Measurements from ENCODE around the gene SUPT3H. TPM values are rescaled to one million over a fixed set of nuclear protein-coding genes. Genes with fewer than 3 reads are reported as not detected.

The SUPT3H gene
- total and polyA plus RNA-seq, 2 of the 13 experiments (the other 11 are each of a cell fraction or from before 2014, with no cell fraction given): 11.9 to 36.1 TPM

DNA sequence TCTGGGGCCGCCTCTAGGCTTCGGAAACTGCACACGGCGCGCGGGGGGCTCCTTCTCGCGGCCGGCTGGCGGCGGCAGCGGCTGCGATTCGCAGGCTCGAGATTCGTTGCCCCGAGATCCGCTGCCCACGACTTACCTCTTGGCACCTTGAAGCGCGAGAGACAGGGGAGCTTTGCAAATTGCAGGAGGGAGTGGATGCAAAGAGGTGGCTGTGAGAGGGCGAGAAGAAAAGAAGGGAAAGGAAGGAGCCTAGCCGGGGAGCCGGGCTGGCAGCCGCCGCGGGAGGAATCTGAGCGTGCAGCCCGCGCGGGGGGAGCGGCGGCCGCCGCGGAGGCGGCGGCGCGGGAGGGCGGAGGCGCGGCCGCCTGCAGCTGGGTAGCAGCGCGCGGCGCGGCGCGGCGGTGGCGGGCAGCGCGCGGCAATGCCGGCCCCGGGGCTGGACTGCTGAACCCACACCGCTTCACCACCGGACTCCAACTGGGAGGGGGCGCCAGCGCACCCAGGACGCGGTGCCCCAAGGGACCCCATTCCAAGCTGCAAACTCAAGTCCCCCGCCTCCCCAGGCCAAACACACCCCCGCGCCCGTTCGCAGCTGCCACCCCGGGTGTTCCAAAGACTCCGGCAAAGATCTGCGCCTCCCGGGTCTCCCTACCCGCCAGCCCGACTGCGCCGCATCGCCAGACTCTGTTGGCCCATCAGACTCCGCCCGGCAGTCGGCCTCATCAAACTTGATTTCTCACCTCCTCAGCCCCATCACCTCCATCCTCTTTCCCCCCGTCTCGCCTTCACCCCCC lies 44.2 kb upstream of the SUPT3H start (continued):
- TF ChIP-seq, protein P1, sequence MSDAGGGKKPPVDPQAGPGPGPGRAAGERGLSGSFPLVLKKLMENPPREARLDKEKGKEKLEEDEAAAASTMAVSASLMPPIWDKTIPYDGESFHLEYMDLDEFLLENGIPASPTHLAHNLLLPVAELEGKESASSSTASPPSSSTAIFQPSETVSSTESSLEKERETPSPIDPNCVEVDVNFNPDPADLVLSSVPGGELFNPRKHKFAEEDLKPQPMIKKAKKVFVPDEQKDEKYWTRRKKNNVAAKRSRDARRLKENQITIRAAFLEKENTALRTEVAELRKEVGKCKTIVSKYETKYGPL (CRISPR knock-in tag; IDR thresholded peaks at IDR 0.05): no peak
- TF ChIP-seq GATA4 (IDR thresholded peaks at IDR 0.05; ENCODE audit: borderline replicate concordance, low read depth): no peak
- 0 out of 2 replicates have a peak, but pooled peaks have one; percentile 47 for TF ChIP-seq ZNF232 (CRISPR knock-in tag; IDR thresholded peaks at IDR 0.05; ENCODE audit: borderline replicate concordance)
- TF ChIP-seq, protein P2, sequence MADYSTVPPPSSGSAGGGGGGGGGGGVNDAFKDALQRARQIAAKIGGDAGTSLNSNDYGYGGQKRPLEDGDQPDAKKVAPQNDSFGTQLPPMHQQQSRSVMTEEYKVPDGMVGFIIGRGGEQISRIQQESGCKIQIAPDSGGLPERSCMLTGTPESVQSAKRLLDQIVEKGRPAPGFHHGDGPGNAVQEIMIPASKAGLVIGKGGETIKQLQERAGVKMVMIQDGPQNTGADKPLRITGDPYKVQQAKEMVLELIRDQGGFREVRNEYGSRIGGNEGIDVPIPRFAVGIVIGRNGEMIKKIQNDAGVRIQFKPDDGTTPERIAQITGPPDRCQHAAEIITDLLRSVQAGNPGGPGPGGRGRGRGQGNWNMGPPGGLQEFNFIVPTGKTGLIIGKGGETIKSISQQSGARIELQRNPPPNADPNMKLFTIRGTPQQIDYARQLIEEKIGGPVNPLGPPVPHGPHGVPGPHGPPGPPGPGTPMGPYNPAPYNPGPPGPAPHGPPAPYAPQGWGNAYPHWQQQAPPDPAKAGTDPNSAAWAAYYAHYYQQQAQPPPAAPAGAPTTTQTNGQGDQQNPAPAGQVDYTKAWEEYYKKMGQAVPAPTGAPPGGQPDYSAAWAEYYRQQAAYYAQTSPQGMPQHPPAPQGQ (CRISPR knock-in tag; IDR thresholded peaks at IDR 0.05; ENCODE audit: borderline replicate concordance): no peak
- no peak for TF ChIP-seq RBM22 (optimal IDR thresholded peaks at IDR 0.05; ENCODE audit: low read length)
- TF ChIP-seq, protein P3, sequence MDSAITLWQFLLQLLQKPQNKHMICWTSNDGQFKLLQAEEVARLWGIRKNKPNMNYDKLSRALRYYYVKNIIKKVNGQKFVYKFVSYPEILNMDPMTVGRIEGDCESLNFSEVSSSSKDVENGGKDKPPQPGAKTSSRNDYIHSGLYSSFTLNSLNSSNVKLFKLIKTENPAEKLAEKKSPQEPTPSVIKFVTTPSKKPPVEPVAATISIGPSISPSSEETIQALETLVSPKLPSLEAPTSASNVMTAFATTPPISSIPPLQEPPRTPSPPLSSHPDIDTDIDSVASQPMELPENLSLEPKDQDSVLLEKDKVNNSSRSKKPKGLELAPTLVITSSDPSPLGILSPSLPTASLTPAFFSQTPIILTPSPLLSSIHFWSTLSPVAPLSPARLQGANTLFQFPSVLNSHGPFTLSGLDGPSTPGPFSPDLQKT (CRISPR knock-in tag; IDR thresholded peaks at IDR 0.05; ENCODE audit: borderline replicate concordance): no peak
- TF ChIP-seq ZNF326 (CRISPR knock-in tag; IDR thresholded peaks at IDR 0.05; ENCODE audit: borderline replicate concordance): no peak
- TF ChIP-seq FOXA3 (CRISPR knock-in tag; IDR thresholded peaks at IDR 0.05): no peak
- no peak for TF ChIP-seq SAP130 (CRISPR knock-in tag; IDR thresholded peaks at IDR 0.05; ENCODE audit: low read depth)
- no peak for TF ChIP-seq ZIK1 (CRISPR knock-in tag; IDR thresholded peaks at IDR 0.05; ENCODE audit: borderline replicate concordance, low read depth)
- no peak for TF ChIP-seq MXI1 (IDR thresholded peaks at IDR 0.05; ENCODE audit: borderline replicate concordance, low read depth, low read length)
- no peak for TF ChIP-seq U2AF1 (optimal IDR thresholded peaks at IDR 0.05; ENCODE audit: low read depth, low read length)
- no peak for TF ChIP-seq CREB1 (IDR thresholded peaks at IDR 0.05)
- TF ChIP-seq CREB1 (CRISPR knock-in tag; IDR thresholded peaks at IDR 0.05): no peak
- TF ChIP-seq RNF2 (conservative IDR thresholded peaks at IDR 0.05; ENCODE audit: low read depth): peak; percentile 71; the same call in 1 of the 2 replicates
- TF ChIP-seq ZNF383 (CRISPR knock-in tag; IDR thresholded peaks at IDR 0.05; ENCODE audit: borderline replicate concordance): no peak
- TF ChIP-seq, protein P4, sequence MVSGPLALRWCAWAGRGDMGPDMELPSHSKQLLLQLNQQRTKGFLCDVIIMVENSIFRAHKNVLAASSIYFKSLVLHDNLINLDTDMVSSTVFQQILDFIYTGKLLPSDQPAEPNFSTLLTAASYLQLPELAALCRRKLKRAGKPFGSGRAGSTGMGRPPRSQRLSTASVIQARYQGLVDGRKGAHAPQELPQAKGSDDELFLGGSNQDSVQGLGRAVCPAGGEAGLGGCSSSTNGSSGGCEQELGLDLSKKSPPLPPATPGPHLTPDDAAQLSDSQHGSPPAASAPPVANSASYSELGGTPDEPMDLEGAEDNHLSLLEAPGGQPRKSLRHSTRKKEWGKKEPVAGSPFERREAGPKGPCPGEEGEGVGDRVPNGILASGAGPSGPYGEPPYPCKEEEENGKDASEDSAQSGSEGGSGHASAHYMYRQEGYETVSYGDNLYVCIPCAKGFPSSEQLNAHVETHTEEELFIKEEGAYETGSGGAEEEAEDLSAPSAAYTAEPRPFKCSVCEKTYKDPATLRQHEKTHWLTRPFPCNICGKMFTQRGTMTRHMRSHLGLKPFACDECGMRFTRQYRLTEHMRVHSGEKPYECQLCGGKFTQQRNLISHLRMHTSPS (CRISPR knock-in tag; IDR thresholded peaks at IDR 0.05; ENCODE audit: low read depth): no peak
- TF ChIP-seq JUND (CRISPR knock-in tag; IDR thresholded peaks at IDR 0.05): no peak
- TF ChIP-seq, protein P5, sequence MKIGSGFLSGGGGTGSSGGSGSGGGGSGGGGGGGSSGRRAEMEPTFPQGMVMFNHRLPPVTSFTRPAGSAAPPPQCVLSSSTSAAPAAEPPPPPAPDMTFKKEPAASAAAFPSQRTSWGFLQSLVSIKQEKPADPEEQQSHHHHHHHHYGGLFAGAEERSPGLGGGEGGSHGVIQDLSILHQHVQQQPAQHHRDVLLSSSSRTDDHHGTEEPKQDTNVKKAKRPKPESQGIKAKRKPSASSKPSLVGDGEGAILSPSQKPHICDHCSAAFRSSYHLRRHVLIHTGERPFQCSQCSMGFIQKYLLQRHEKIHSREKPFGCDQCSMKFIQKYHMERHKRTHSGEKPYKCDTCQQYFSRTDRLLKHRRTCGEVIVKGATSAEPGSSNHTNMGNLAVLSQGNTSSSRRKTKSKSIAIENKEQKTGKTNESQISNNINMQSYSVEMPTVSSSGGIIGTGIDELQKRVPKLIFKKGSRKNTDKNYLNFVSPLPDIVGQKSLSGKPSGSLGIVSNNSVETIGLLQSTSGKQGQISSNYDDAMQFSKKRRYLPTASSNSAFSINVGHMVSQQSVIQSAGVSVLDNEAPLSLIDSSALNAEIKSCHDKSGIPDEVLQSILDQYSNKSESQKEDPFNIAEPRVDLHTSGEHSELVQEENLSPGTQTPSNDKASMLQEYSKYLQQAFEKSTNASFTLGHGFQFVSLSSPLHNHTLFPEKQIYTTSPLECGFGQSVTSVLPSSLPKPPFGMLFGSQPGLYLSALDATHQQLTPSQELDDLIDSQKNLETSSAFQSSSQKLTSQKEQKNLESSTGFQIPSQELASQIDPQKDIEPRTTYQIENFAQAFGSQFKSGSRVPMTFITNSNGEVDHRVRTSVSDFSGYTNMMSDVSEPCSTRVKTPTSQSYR (CRISPR knock-in tag; IDR thresholded peaks at IDR 0.05; ENCODE audit: borderline replicate concordance): no peak

All from HepG2 (cell line).